ENCODE data around the gene LIPJ.

LIPJ gene
- total RNA-seq: 0 to 0.12 reads per million in 2 experiments

- no peak for DNase-seq (ENCODE audit: low read depth)
Measured at GRCh38 chr10:88586462-88586861, at the start of gene LIPJ. LIPJ (plus strand) TSS chr10:88586762; CDS start chr10:88590688, 3,926 bp downstream.

- DNase-seq (ENCODE audit: low read depth): no peak
Measured at GRCh38 chr10:88537322-88537721, 49.2 kb upstream of the LIPJ start.

GRCh38 chr10:88538048-88538447 is 48.5 kb upstream of the LIPJ start:
- no peak for DNase-seq (ENCODE audit: low read depth)

GRCh38 chr10:88540351-88540750 is 46.2 kb upstream of the LIPJ start:
- DNase-seq (ENCODE audit: low read depth): no peak

- no peak for DNase-seq (ENCODE audit: low read depth)
Measured at GRCh38 chr10:88541116-88541626, 45.4 kb upstream of the LIPJ start.

GRCh38 chr10:88542522-88542921 is 44.0 kb upstream of the LIPJ start:
- DNase-seq (ENCODE audit: low read depth): no peak

GRCh38 chr10:88544140-88544870 is 42.3 kb upstream of the LIPJ start:
- no peak for DNase-seq (ENCODE audit: low read depth)

DNA sequence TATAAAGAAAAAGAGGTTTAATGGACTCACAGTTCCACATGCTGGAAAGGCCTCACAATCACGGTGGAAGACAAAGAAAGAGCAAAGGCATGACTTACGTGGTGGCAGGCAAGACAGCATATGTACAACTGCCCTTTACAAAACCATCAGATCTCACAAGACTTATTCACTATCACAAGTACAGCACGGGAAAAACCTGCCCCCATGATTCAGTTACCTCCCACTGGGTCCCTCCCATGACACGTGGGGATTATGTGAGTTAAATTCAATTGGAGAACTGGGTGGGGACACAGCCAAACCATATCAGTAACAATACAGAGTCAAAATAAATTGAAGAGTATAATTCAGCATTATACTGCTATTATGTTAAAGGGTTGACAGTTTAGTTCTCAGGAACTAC is 41.2 kb upstream of the LIPJ start:
- no peak for DNase-seq (ENCODE audit: low read depth)

DNA sequence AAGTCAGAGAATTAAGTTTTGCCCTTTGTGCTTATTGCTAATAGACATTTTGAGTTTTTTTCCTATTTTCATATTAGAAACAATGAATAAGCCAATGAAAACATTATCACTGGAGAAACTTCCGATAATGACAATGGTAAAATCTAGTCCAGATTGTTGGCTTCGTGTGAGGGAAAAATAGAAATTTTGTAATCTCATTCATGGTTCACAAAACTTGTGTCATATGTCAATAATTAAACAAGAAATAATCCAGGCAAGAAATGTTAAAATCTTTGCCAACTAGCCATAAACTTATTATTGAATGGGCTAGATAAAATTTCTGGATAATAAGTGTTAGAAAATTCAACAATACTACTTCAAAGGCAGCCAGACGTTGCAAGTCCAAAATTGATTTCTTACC is 40.1 kb upstream of the LIPJ start:
- DNase-seq (ENCODE audit: low read depth): no peak

DNA sequence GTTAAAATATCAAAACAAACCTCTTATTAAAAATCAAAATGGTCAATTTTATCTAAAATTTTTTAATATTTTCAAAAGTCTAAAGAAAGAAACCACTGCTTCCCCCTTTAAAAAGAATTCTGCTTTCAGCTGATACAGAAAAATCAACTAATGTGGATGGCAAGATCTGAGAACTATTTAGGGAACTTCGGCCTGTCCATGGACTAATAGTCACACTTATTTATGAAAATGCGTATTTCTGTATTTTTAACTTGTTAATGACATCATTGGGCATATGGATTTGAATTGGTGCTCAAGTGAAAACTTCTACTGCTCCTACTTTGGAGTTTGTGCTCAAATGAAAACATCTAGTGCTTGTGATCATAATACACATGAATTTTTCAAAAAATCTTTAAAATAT is 35.3 kb upstream of the LIPJ start:
- DNase-seq (ENCODE audit: low read depth): no peak

DNA sequence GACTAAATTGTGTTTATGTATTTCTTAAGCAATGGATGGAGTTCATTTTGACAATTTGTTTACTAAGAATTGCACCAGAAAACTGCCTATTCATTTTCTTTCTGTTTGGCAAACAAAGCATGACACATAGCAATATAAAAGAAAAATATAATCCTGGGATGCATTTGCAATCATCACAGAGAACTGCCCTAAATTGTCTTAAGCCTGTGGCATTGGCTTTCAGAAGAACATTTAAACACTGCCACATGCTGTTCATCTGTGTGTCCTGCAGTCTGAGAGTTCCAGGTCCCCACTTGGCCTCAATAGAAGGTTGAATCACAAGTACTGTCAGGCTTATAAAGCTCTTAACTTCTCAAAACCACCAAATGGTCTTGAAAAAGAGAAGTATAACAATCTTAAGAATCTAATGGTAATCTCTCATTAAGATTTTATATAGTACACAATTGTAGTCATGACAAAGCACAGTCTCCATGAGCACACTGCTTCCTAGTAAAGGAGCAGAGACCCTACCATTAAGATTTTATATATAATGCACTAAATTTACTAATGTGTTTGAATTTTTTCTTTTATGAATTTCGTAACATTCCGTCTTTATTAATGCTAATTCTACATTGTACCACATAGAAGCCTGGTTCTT is 33.3 kb upstream of the LIPJ start:
- peak; percentile 14 for DNase-seq (ENCODE audit: low read depth)

DNA sequence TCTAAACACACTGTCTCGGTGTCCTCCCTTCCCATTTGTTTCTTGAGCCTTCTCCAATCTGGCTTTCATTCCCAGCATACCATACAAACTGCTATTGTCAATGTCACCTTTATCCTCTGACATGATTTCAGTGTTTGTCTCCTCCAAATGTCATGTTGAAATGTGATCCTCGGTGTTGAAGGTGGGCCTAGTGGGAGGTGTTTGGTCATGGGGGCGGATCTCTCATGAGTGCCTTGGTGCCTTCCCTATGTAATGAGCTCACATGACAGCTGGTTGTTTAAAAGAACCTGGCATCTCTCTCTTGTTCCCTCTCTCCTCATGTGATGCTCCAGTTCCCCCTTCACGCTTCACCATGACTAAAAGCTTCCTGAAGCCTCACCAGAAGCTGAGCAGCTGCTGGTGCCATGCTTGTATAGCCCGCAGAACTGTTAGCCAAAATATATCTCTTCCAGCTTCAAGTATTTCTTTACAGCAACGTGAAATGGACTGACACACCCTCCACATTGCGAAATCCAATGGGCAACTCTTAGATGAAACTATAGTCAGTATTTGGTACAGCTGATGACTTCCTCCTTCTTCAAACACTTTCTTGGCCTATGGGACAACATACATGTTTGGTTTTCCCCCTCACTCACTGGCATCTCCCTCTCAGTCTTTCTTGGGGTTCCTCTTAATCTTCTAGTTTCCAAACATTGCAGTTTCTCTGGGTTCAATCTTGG is 31.2 kb upstream of the LIPJ start:
- no peak for DNase-seq (ENCODE audit: low read depth)

DNA sequence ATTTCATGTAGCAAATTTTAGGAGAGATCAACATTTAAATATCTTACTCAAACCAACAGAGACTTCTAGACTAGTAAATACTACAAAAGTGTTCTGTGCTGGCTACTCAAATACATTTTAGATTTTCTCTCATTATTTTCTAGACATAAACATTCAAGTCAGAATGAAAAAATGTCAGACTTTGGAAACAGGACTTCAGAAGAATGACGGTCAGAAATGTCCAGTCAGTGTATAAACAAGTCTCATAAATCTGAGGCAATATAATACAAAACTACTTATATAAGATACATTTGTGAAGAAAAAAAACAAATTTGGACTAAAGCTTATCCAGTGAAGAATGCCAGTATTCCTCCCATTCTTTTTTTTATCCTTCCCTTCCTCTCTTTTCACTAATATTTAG is 29.3 kb upstream of the LIPJ start:
- DNase-seq (ENCODE audit: low read depth): no peak

GRCh38 chr10:88557658-88558057 is 28.9 kb upstream of the LIPJ start:
- DNase-seq (ENCODE audit: low read depth): no peak

DNA sequence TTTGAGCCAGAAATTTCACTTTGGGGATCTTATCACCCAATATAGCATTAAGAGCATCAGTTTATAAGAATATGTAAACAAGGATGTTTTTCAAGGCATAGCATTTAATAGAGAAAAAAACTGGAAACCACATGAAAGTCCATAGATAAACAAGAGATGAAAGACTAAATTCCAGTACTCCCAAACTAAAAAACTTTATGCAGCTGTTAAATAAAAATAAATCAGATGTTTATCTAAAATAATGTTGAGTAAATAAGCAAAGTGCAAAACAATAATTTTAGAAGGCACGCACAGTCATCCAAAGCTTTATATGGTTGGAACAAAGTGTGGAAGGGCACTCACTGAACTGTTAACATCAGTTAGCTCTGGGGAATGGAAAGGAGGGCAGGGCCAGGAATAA is 24.4 kb upstream of the LIPJ start:
- no peak for DNase-seq (ENCODE audit: low read depth)

DNA sequence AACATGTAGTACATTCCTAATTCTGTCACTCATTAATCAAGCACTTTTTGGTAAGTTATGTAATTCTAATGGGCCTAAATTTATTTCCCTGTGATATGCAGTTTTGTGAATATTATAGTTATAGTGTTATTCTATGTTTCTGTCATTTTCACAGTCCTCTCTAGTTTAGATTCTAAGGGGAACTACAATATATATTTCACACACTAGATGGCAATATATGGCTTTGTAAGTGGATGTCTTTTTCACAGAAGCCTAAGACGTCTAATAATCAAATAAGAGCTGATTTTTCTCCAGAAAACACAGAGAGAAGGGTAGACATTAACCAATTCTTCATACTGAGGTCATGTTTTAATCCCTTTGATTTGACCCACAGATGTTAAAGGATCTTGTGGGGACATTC is 21.5 kb upstream of the LIPJ start:
- DNase-seq (ENCODE audit: low read depth): no peak

- no peak for DNase-seq (ENCODE audit: low read depth)
Measured at GRCh38 chr10:88582411-88582805, 4.2 kb upstream of the LIPJ start.

DNA sequence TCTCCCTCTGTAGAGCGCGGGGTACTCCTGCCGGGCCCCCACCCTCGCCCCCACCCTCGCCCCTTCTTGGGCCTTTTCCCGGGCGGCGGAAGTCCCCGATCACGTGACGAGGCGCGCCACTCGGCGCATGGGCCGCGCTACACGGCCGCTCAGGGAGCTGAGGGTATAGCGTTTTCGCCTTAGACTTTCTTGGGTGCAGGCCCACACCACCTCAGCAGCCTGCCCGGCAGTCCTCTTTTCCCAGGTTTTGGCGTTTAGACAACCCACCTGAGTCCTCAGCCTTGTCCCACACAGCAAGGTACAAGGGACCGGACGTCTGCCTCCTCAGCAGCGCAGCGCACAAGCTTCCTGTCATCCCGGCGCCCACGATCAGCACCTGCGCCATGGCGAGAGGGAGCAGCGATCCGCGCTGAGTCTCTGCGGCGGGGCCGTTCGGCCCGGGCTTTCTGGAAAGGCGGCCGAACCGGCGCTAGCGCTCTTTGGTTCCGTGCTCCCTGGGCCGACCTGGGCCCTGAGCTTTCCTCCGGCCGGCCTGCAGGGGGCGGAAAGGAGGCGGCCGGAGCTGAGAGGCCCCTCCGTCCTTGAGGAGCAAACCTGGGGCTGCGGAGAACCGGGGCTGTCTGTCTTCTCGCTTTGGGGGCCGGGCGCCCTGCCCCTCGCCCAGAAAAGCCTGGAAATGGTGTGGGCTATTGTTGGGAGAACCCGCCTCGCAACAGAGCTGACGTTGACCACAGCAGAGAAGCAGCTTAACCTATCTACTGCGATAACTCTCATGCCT is 3.6 kb upstream of the LIPJ start, which contains the start of gene RNLS:
Gene RNLS (minus strand): TSS at position 513 of the 778 bp plus-strand sequence.
- peak; percentile 37 for DNase-seq (ENCODE audit: low read depth)

- DNase-seq (ENCODE audit: low read depth): no peak
Measured at GRCh38 chr10:88583584-88583957, 3.0 kb upstream of the LIPJ start.

DNA sequence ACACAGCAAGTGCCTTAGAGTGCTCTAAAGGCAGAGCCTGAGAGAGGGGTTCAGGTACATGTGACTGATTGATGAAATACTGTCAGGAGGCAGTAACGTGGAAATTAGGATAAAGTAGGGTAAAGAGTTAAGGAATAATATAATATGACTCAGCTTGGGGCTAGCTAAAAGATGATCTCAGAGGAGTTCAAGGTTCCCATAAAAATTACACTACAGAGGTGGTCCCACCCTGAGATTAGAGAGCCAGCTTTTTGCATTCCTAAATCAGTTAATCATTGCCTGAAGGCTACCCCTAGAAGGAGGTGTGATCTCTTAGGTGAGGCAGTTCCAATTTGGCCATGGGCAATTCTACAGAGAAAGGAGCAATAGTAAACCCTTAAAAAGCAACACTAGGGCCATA is 5.8 kb downstream of the LIPJ start:
- DNase-seq (ENCODE audit: low read depth): no peak

GRCh38 chr10:88592906-88593305 is 6.3 kb downstream of the LIPJ start:
- no peak for DNase-seq (ENCODE audit: low read depth)

DNA sequence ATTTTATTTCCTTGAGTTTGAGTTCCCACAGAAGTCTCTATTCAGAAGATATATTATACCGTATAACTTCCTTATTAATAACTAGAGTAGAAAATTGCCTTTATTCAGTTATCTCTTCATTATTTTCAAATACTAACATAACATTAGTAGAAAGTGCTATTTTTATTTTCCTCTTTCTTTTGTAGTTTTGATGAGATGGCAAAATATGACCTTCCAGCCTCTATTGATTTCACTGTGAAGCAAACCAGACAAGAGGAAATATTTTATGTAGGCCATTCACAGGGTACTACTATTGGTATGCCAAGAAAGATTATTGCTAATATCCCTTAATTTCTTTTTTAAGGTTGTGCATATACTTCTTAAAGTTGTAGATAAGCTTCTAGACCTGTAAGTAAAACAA is 7.9 kb downstream of the LIPJ start:
- DNase-seq (ENCODE audit: low read depth): no peak
